ENCODE results near the gene ESF1.
"Not testable (repeated sequence)": the region's sequence is repeated elsewhere in the genome, so short reads cannot be mapped to it uniquely, and the experiment has no call there.

Gene ESF1

GRCh38 chr20:13788167-13788834 lies 3.6 kb upstream of the ESF1 start:
- peak; percentile 22 for DNase-seq (ENCODE audit: low read depth)

- no peak for DNase-seq (ENCODE audit: low read depth)
Measured at GRCh38 chr20:13786143-13786828, 1.6 kb upstream of the ESF1 start.

GRCh38 chr20:13784271-13784892 lies 337 bp downstream of the ESF1 start:
- DNase-seq (ENCODE audit: low read depth): no peak

- no peak for DNase-seq (ENCODE audit: low read depth)
Measured at GRCh38 chr20:13783528-13783927, 1.2 kb downstream of the ESF1 start.

- DNase-seq (ENCODE audit: low read depth): no peak
Measured at GRCh38 chr20:13778827-13779226, 5.9 kb downstream of the ESF1 start.

GRCh38 chr20:13777171-13777601 lies 7.5 kb downstream of the ESF1 start:
- peak; percentile 22 for DNase-seq (ENCODE audit: low read depth)

- no peak for DNase-seq (ENCODE audit: low read depth)
Measured at GRCh38 chr20:13775867-13776266, 8.9 kb downstream of the ESF1 start.

GRCh38 chr20:13772529-13772928 lies 12.2 kb downstream of the ESF1 start:
- DNase-seq (ENCODE audit: low read depth): no peak

GRCh38 chr20:13771853-13772453 lies 12.8 kb downstream of the ESF1 start:
- DNase-seq (ENCODE audit: low read depth): no peak

- DNase-seq (ENCODE audit: low read depth): no peak
Measured at GRCh38 chr20:13770141-13770540, 14.6 kb downstream of the ESF1 start.

- DNase-seq (ENCODE audit: low read depth): no peak
Measured at GRCh38 chr20:13765868-13766416, 18.8 kb downstream of the ESF1 start.

- no peak for DNase-seq (ENCODE audit: low read depth)
Measured at GRCh38 chr20:13765299-13765698, 19.4 kb downstream of the ESF1 start.

- not testable (repeated sequence) for DNase-seq (ENCODE audit: low read depth)
Measured at GRCh38 chr20:13760451-13760946, 24.2 kb downstream of the ESF1 start.

GRCh38 chr20:13758884-13759283 lies 25.8 kb downstream of the ESF1 start:
- DNase-seq (ENCODE audit: low read depth): no peak

- DNase-seq (ENCODE audit: low read depth): no peak
Measured at GRCh38 chr20:13756551-13756950, 28.2 kb downstream of the ESF1 start.

GRCh38 chr20:13755809-13756208 lies 28.9 kb downstream of the ESF1 start:
- DNase-seq (ENCODE audit: low read depth): no peak

GRCh38 chr20:13753436-13754036 lies 31.2 kb downstream of the ESF1 start:
- DNase-seq (ENCODE audit: low read depth): no peak

- no peak for DNase-seq (ENCODE audit: low read depth)
Measured at GRCh38 chr20:13749811-13750210, 34.9 kb downstream of the ESF1 start.

GRCh38 chr20:13745784-13746183 lies 38.9 kb downstream of the ESF1 start:
- DNase-seq (ENCODE audit: low read depth): no peak

GRCh38 chr20:13744352-13744751 lies 40.4 kb downstream of the ESF1 start:
- DNase-seq (ENCODE audit: low read depth): no peak

GRCh38 chr20:13741879-13742278 lies 42.8 kb downstream of the ESF1 start:
- DNase-seq (ENCODE audit: low read depth): no peak

Measured in HS-5 (cell line).